ENCODE results near the gene ZNF479. TPM values are rescaled to one million over a fixed set of nuclear protein-coding genes. Genes with fewer than 3 reads are reported as not detected.
"Not testable (repeated sequence)": the region's sequence is repeated elsewhere in the genome, so short reads cannot be mapped to it uniquely, and the experiment has no call there.

The ZNF479 gene
- polyA plus RNA-seq (2013, experiment 1 of 2; ENCODE audit: insufficient read length) = not detected
- polyA plus RNA-seq (2013, experiment 2 of 2; ENCODE audit: insufficient read length) = not detected

- DNase-seq = not testable (repeated sequence)
Measured at GRCh38 chr7:57132336-57132735, at the start of gene ZNF479. ZNF479 (minus strand) TSS chr7:57132436; CDS start chr7:57132324, 112 bp downstream.

GRCh38 chr7:57182031-57182430 is 49.8 kb upstream of the ZNF479 start:
- no peak for DNase-seq

GRCh38 chr7:57181281-57181680 is 49.0 kb upstream of the ZNF479 start:
- no peak for DNase-seq

DNA sequence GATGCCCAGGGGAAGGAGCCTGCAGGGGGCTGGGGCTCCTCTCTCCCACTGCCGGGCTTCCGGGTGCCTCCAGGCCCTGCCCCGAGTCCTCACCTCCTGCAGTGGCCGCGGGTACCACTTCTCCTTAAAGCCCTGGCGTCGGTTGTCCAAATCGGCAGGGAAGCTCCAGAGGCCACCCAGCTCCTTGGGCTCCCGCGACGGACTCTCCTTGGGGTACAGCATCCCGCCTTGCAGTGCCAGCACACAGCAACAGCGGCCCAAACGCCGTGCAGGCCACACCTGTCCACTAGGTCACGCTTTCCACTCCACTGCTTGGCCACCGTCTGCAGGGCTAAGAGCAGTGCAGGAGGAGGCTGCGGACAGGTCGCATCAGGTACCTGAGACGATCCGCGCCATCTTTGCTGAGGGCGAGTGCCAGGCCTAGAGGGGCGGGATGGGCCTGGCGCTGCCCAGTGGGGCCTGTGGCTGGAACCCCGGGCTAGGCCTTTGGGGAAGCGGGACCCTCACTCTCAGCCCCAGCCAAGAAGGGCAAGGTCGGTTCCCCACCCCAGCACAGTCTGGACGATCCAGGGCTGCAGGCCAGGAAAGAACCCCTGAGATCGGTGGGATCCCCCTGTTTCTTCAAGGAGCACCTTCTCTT is 47.7 kb upstream of the ZNF479 start:
- no peak for DNase-seq

DNA sequence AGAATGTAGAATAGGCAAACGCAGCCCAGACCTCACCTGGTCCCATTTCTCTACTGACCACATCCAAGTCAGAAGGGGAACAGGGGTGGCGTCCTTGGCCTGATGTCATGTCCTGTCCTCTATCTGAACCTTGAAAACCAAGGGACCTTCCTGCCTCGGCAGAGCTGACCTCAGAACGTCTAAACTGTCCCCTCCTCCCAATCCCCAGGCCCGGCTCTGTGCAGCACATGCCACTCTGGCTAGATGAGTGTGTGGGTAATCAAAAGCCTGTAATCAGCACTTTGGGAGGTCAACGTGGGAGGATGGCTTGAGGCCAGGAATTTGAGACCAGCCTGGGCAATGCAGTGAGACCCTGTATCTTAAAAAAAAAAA is 46.5 kb upstream of the ZNF479 start:
- DNase-seq = no peak

GRCh38 chr7:57177856-57178767 is 45.9 kb upstream of the ZNF479 start:
- no peak for DNase-seq

DNA sequence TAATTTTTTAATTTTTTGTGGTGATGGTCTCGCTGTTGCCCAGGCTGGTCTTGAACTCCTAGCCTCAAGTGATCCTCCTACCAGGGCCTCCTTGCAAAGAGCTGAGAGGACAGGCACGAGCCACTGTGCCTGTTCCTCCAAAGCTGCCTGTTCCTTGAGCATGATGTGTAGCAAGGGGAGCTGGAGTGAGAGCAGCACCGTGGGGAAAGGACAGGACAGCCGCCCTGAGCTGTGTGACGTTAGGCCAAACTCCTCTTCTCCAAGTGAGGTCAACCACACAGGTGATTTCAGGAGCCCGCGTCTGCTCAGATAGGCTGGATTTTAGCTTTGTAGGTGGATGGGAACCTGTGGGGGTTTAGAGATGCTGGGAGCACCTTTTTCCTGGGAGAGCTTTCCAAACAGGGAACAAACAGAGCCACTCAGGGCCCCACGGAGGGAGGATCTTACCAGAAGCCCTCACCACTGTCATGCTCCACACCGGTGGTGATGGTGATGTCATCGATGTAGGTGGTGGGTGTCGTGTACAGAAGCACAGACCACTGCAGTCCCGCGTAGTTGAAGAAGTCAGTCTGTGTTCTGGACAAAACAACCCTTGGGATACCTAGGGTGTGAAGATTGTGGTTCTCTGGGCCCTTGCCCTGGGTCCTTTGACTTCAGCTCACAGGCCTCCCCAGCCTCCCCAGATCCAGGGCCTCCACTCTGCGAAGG is 44.8 kb upstream of the ZNF479 start:
- DNase-seq = no peak

GRCh38 chr7:57165285-57165899 is 33.2 kb upstream of the ZNF479 start:
- no peak for DNase-seq

DNA sequence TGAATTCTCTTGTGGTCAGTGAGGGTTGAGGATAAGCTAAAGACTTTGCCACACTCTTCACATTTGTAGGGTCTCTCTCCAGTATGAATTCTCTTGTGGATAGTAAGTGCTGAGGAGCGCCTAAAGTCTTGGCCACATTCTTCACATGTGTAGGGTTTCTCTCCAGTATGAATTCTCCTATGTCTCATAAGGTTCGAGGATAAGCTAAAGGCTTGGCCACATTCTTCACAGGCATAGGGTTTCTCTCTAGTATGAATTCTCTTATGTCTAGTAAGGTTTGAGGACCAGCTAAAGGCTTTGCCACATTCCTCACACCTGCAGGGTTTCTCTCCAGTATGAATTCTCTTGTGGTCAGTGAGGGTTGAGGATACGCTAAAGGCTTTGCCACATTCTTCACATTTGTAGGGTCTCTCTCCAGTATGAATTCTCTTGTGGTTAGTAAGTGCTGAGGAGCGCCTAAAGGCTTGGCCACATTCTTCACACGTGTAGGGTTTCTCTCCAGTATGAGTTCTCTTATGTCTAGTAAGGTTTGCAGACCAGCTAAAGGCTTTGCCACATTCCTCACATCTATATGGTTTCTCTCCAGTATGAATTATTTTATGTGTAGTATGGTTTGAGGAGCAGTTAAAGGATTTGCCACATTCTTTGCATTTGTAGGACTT is 12.0 kb downstream of the ZNF479 start:
- not testable (repeated sequence) for DNase-seq

All from fibroblast of skin of scalp (primary cell).